ENCODE data around the gene TARS2.

The TARS2 gene

GRCh38 chr1:150507912-150508864, 21.0 kb downstream of the TARS2 start, which contains the start of gene ECM1:
Gene ECM1 (plus strand): TSS chr1:150508109. CDS start chr1:150508210, 101 bp downstream.
- DNase-seq (ENCODE audit: low spot score), result peak; percentile 91

GRCh38 chr1:150508982-150509381, 21.8 kb downstream of the TARS2 start:
- peak; percentile 64 for DNase-seq (ENCODE audit: low spot score)

- DNase-seq (ENCODE audit: low spot score), result no peak
Measured at GRCh38 chr1:150511551-150511950, 24.3 kb downstream of the TARS2 start.

- no peak for DNase-seq (ENCODE audit: low spot score)
Measured at GRCh38 chr1:150511985-150512660, 24.9 kb downstream of the TARS2 start.

- peak; percentile 18 for DNase-seq (ENCODE audit: low spot score)
Measured at GRCh38 chr1:150512846-150513245, 25.6 kb downstream of the TARS2 start.

GRCh38 chr1:150513351-150513791, 26.2 kb downstream of the TARS2 start:
- DNase-seq (ENCODE audit: low spot score), result no peak

GRCh38 chr1:150514260-150514659, 27.0 kb downstream of the TARS2 start:
- no peak for DNase-seq (ENCODE audit: low spot score)

GRCh38 chr1:150514913-150515327, 27.7 kb downstream of the TARS2 start:
- no peak for DNase-seq (ENCODE audit: low spot score)

GRCh38 chr1:150515328-150516049, 28.3 kb downstream of the TARS2 start, which contains the start of gene FALEC:
Gene FALEC (plus strand): TSS chr1:150515752.
- peak; percentile 99 for DNase-seq (ENCODE audit: low spot score)

- no peak for DNase-seq (ENCODE audit: low spot score)
Measured at GRCh38 chr1:150516050-150516591, 28.9 kb downstream of the TARS2 start.

- no peak for DNase-seq (ENCODE audit: low spot score)
Measured at GRCh38 chr1:150516616-150517015, 29.4 kb downstream of the TARS2 start.

- no peak for DNase-seq (ENCODE audit: low spot score)
Measured at GRCh38 chr1:150521196-150521968, 34.2 kb downstream of the TARS2 start.

- DNase-seq (ENCODE audit: low spot score), result no peak
Measured at GRCh38 chr1:150525348-150525747, 38.1 kb downstream of the TARS2 start.

GRCh38 chr1:150528196-150528595, 41.0 kb downstream of the TARS2 start:
- DNase-seq (ENCODE audit: low spot score), result peak; percentile 52

- DNase-seq (ENCODE audit: low spot score), result peak; percentile 65
Measured at GRCh38 chr1:150529017-150529416, 41.8 kb downstream of the TARS2 start.

GRCh38 chr1:150530491-150531159, 43.4 kb downstream of the TARS2 start:
- no peak for DNase-seq (ENCODE audit: low spot score)

GRCh38 chr1:150532860-150533259, 45.6 kb downstream of the TARS2 start:
- DNase-seq (ENCODE audit: low spot score), result no peak

GRCh38 chr1:150534002-150534401, 46.8 kb downstream of the TARS2 start:
- no peak for DNase-seq (ENCODE audit: low spot score)

- peak; percentile 65 for DNase-seq (ENCODE audit: low spot score)
Measured at GRCh38 chr1:150535511-150536287, 48.5 kb downstream of the TARS2 start.
